ENCODE results near the gene MSTO1. TPM values are rescaled to one million over a fixed set of nuclear protein-coding genes. Genes with fewer than 3 reads are reported as not detected.
A peak's percentile ranks its signal among the peaks of the same experiment; 100 is the strongest.
"Not testable (repeated sequence)": the region's sequence is repeated elsewhere in the genome, so short reads cannot be mapped to it uniquely, and the experiment has no call there.

MSTO1 gene
- total RNA-seq, 1 donor: 25.3 TPM

GRCh38 chr1:155569988-155570592 lies 39.9 kb upstream of the MSTO1 start:
- Histone ChIP-seq H3K36me3 (ENCODE audit: insufficient read depth, low read length) (no peaks in the 10 kb centered on the region), H3K4me2 (ENCODE audit: insufficient read depth, low read length) (peak overlapping the region; percentile 25), H3K27ac (ENCODE audit: low read depth, low read length) (peak overlapping the region; percentile 67), H3K9me3 (ENCODE audit: low read depth, low read length) (no peaks in the 10 kb centered on the region), H4K20me1 (ENCODE audit: insufficient read depth, low read length) (peaks cover 8% of the 10 kb centered on the region), H3K79me2 (ENCODE audit: insufficient read depth, low read length) (peaks cover 59% of the 10 kb centered on the region), H2AFZ (ENCODE audit: low read length) (no peak overlapping the region), H3K4me3 (ENCODE audit: insufficient read depth, low read length) (no peak overlapping the region), H3K27me3 (ENCODE audit: insufficient read depth, low read length) (no peaks in the 10 kb centered on the region), H3K4me1 (ENCODE audit: insufficient read depth, low read length) (peaks cover 7% of the 10 kb centered on the region)
- no peak for TF ChIP-seq CTCF (IDR thresholded peaks at IDR 0.05; ENCODE audit: extremely low read depth, low read depth, low read length)
- DNase-seq (ENCODE audit: insufficient read length, low spot score, missing footprints): peak; percentile 68

DNA sequence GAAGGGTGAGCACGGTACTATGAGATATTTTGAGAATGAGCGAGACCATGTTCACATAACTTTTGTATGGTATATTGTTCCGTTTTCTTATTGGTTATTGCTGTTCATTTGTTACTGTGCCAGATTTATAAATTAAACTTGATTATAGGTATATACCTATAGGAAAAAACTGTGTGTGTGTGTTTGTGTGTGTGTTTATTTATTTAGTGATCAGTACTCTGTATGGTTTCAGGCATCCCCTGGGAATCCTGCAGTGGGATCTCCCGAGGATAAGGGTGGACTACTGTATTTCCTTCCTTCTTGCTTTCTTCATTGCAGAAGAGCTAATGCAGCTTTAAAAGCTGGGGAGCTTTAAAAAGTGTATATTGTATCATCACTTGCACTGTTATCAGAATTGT lies 39.4 kb upstream of the MSTO1 start:
- peaks cover 54% of the 10 kb centered on the region for H3K79me2 ChIP-seq (ENCODE audit: insufficient read depth, low read length)
- DNase-seq (ENCODE audit: insufficient read length, low spot score, missing footprints): no peak
- H3K4me1 ChIP-seq (ENCODE audit: insufficient read depth, low read length): peaks cover 7% of the 10 kb centered on the region
- H4K20me1 ChIP-seq (ENCODE audit: insufficient read depth, low read length): peaks cover 8% of the 10 kb centered on the region
- no peak overlapping the region for H3K4me2 ChIP-seq (ENCODE audit: insufficient read depth, low read length)
- H3K27me3 ChIP-seq (ENCODE audit: insufficient read depth, low read length): no peaks in the 10 kb centered on the region
- peak overlapping the region; percentile 67 for H3K27ac ChIP-seq (ENCODE audit: low read depth, low read length)
- no peak for TF ChIP-seq CTCF (IDR thresholded peaks at IDR 0.05; ENCODE audit: extremely low read depth, low read depth, low read length)
- no peak overlapping the region for H2AFZ ChIP-seq (ENCODE audit: low read length)
- H3K4me3 ChIP-seq (ENCODE audit: insufficient read depth, low read length): no peak overlapping the region
- no peaks in the 10 kb centered on the region for H3K36me3 ChIP-seq (ENCODE audit: insufficient read depth, low read length)
- no peaks in the 10 kb centered on the region for H3K9me3 ChIP-seq (ENCODE audit: low read depth, low read length)

DNA sequence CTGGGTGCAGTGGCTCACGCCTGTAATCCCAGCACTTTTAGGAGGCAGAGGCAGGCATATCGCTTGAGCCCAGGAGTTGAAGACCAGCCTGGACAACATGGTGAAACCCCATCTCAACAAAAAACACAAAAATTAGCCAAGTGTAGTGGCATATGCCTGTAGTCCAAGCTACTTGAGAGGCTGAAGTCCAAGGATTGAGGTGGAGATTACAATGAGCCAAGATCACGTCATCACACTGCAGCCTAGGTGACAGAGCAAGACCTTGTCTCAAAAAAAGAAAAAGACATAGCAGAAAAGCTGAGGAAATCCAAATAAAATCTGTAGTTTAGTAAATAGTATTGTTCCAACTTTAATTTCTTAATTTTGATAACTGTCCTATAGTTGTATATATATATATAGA lies 35.9 kb upstream of the MSTO1 start:
- Histone ChIP-seq H3K27ac (ENCODE audit: low read depth, low read length) (no peak overlapping the region), H3K4me3 (ENCODE audit: insufficient read depth, low read length) (no peak overlapping the region), H3K27me3 (ENCODE audit: insufficient read depth, low read length) (no peaks in the 10 kb centered on the region), H4K20me1 (ENCODE audit: insufficient read depth, low read length) (peaks cover 8% of the 10 kb centered on the region), H3K79me2 (ENCODE audit: insufficient read depth, low read length) (peaks cover 26% of the 10 kb centered on the region), H3K4me2 (ENCODE audit: insufficient read depth, low read length) (no peak overlapping the region), H3K4me1 (ENCODE audit: insufficient read depth, low read length) (peaks cover 7% of the 10 kb centered on the region), H3K9me3 (ENCODE audit: low read depth, low read length) (no peaks in the 10 kb centered on the region), H3K36me3 (ENCODE audit: insufficient read depth, low read length) (no peaks in the 10 kb centered on the region), H2AFZ (ENCODE audit: low read length) (no peak overlapping the region)
- no peak for TF ChIP-seq CTCF (IDR thresholded peaks at IDR 0.05; ENCODE audit: extremely low read depth, low read depth, low read length)
- DNase-seq (ENCODE audit: insufficient read length, low spot score, missing footprints): no peak

- DNase-seq (ENCODE audit: insufficient read length, low spot score, missing footprints); H3K36me3 ChIP-seq (ENCODE audit: insufficient read depth, low read length); H3K27me3 ChIP-seq (ENCODE audit: insufficient read depth, low read length); H2AFZ ChIP-seq (ENCODE audit: low read length); H3K4me2 ChIP-seq (ENCODE audit: insufficient read depth, low read length); H4K20me1 ChIP-seq (ENCODE audit: insufficient read depth, low read length); H3K4me3 ChIP-seq (ENCODE audit: insufficient read depth, low read length); H3K9me3 ChIP-seq (ENCODE audit: low read depth, low read length); H3K27ac ChIP-seq (ENCODE audit: low read depth, low read length); H3K4me1 ChIP-seq (ENCODE audit: insufficient read depth, low read length): not testable (repeated sequence)
- peaks cover 16% of the 10 kb centered on the region for H3K79me2 ChIP-seq (ENCODE audit: insufficient read depth, low read length)
These were observed 34.4 kb upstream of the MSTO1 start for GRCh38 chr1:155575608-155576007.

DNA sequence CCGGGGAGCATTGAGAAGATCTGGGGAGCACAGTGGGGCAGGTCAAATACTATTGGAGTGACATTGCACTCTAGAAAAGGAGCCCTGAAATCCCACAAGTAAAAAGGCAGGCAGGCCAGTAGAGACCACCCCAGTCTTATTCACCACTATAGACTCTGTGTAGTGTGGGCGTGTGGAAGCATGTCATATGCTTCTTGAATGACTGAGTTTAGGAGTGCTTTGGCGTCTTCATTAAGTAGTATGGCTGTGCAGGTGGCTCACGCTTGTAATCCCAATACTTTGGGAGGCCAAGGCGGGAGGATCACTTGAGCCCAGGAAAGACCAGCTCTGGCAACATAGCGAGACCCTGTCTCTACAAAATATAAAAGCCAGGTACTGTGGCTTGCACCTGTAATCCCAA lies 26.2 kb upstream of the MSTO1 start:
- H3K9me3 ChIP-seq (ENCODE audit: low read depth, low read length); H3K4me1 ChIP-seq (ENCODE audit: insufficient read depth, low read length); H4K20me1 ChIP-seq (ENCODE audit: insufficient read depth, low read length); H3K36me3 ChIP-seq (ENCODE audit: insufficient read depth, low read length); H3K27me3 ChIP-seq (ENCODE audit: insufficient read depth, low read length); H3K79me2 ChIP-seq (ENCODE audit: insufficient read depth, low read length); H3K27ac ChIP-seq (ENCODE audit: low read depth, low read length); DNase-seq (ENCODE audit: insufficient read length, low spot score, missing footprints); H3K4me2 ChIP-seq (ENCODE audit: insufficient read depth, low read length); H2AFZ ChIP-seq (ENCODE audit: low read length); H3K4me3 ChIP-seq (ENCODE audit: insufficient read depth, low read length): not testable (repeated sequence)

DNA sequence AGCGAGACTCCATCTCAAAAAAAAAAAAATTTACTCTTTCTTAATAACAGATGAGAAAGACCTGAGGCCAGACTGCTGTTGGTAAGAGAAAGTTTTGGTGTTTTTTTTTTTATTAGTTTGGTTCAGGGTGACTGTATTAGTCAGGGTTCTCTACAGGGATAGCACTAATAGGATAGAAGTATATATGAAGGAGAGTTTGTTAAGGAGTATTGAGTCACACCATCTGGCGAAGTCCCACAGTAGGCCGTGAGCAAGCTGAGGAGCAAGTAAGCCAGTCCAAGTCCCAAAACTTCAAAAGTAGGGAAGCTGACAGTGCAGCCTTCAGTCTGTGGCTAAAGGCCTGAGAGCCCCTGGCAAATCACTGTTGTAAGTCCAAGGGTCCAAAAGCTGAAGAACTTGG lies 20.7 kb upstream of the MSTO1 start:
- not testable (repeated sequence) for H4K20me1 ChIP-seq (ENCODE audit: insufficient read depth, low read length); H3K79me2 ChIP-seq (ENCODE audit: insufficient read depth, low read length); H3K4me1 ChIP-seq (ENCODE audit: insufficient read depth, low read length); H3K27me3 ChIP-seq (ENCODE audit: insufficient read depth, low read length); H3K27ac ChIP-seq (ENCODE audit: low read depth, low read length); H3K9me3 ChIP-seq (ENCODE audit: low read depth, low read length); DNase-seq (ENCODE audit: insufficient read length, low spot score, missing footprints); H3K36me3 ChIP-seq (ENCODE audit: insufficient read depth, low read length); H3K4me2 ChIP-seq (ENCODE audit: insufficient read depth, low read length); H3K4me3 ChIP-seq (ENCODE audit: insufficient read depth, low read length); H2AFZ ChIP-seq (ENCODE audit: low read length)

Measured in osteoblast (primary cell).